SK-N-SH treated with all-trans-retinoic acid at 6 μM for 48 hours (cell line): ENCODE measurements around the gene MORF4L1.

ENCODE experiments used
- ATAC-seq: fragments of 200-7000 bp; cut with Tn5 transposase; 3 replicates; pipeline ENCODE4 v1.9.1; 2020; ENCODE audit warnings: mild to moderate bottlenecking, moderate library complexity
- ARNTL ChIP-seq: fragments of 450-650 bp; formaldehyde crosslinking; IDR thresholded peaks from 2 replicates; pipeline ENCODE4 v1.5.0; 2020; ENCODE audit warnings: low read depth, mild to moderate bottlenecking, moderate library complexity, borderline replicate concordance
- BACH2 ChIP-seq: fragments of 250-450 bp; sonication (Bioruptor Pico); IDR thresholded peaks from 2 replicates; pipeline ENCODE4 v1.9.0; 2021; ENCODE audit warnings: mild to moderate bottlenecking, borderline replicate concordance
- CSDC2 ChIP-seq: fragments of 250-450 bp; sonication (Bioruptor Pico); IDR thresholded peaks from 2 replicates; pipeline ENCODE4 v1.5.0; 2020; ENCODE audit warnings: mild to moderate bottlenecking, moderate library complexity
- ESRRG ChIP-seq: fragments of 250-450 bp; sonication (Bioruptor Pico); IDR thresholded peaks from 2 replicates; pipeline ENCODE4 v1.6.1; 2021; ENCODE audit warnings: mild to moderate bottlenecking
- ISL1 ChIP-seq: fragments of 250-450 bp; sonication (Bioruptor Pico); IDR thresholded peaks from 2 replicates; pipeline ENCODE4 v2.1.2; 2022; ENCODE audit warnings: mild to moderate bottlenecking, moderate library complexity
- OSR1 ChIP-seq: fragments of 250-450 bp; sonication (Bioruptor Pico); IDR thresholded peaks from 2 replicates; pipeline ENCODE4 v1.8.0; 2022; ENCODE audit warnings: moderate library complexity, mild to moderate bottlenecking, inconsistent platforms
- PPARA ChIP-seq: fragments of 250-450 bp; sonication (Bioruptor Pico); IDR thresholded peaks from 2 replicates; pipeline ENCODE4 v1.5.0; 2020; ENCODE audit warnings: mild to moderate bottlenecking, borderline replicate concordance
- RARB ChIP-seq: fragments of 250-450 bp; sonication (Bioruptor Pico); IDR thresholded peaks from 2 replicates; pipeline ENCODE4 v1.8.0; 2021; ENCODE audit warnings: mild to moderate bottlenecking, moderate library complexity
- SNAI2 ChIP-seq: fragments of 250-450 bp; sonication (Bioruptor Pico); IDR thresholded peaks from 2 replicates; pipeline ENCODE4 v1.5.0; 2020; ENCODE audit warnings: mild to moderate bottlenecking, moderate library complexity
- TOX ChIP-seq: fragments of 250-450 bp; sonication (Bioruptor Pico); IDR thresholded peaks from 2 replicates; pipeline ENCODE4 v1.8.0; 2021; ENCODE audit warnings: mild to moderate bottlenecking, moderate library complexity, borderline replicate concordance
- ZC3H10 ChIP-seq: fragments of 250-450 bp; sonication (Bioruptor Pico); IDR thresholded peaks from 2 replicates; pipeline ENCODE4 v1.5.1; 2021; ENCODE audit warnings: mild to moderate bottlenecking, moderate library complexity
- ZFP3 ChIP-seq: fragments of 250-450 bp; sonication (Bioruptor Pico); IDR thresholded peaks from 2 replicates; pipeline ENCODE4 v1.5.0; 2020; ENCODE audit warnings: mild to moderate bottlenecking, moderate library complexity
- ZFP30 ChIP-seq: fragments of 450-650 bp; formaldehyde crosslinking; IDR thresholded peaks from 2 replicates; pipeline ENCODE4 v1.5.0; 2022; ENCODE audit warnings: mild to moderate bottlenecking, moderate library complexity
- ZNF565 ChIP-seq: fragments of 450-650 bp; formaldehyde crosslinking; conservative IDR thresholded peaks from 2 replicates; pipeline ENCODE4 v1.5.0; 2020; ENCODE audit warnings: low read depth, mild to moderate bottlenecking, moderate library complexity
- TF ChIP-seq, protein P1 (sequence below): fragments of 250-450 bp; sonication (Bioruptor Pico); IDR thresholded peaks from 2 replicates; pipeline ENCODE4 v1.8.0; 2021; ENCODE audit warnings: low read depth, mild to moderate bottlenecking, moderate library complexity, borderline replicate concordance
- TF ChIP-seq, protein P2 (sequence below): fragments of 250-450 bp; sonication (Bioruptor Pico); IDR thresholded peaks from 2 replicates; pipeline ENCODE4 v1.8.0; 2020; ENCODE audit warnings: mild to moderate bottlenecking, moderate library complexity, borderline replicate concordance
- TF ChIP-seq, protein P3 (sequence below): fragments of 250-450 bp; sonication (Bioruptor Pico); IDR thresholded peaks from 2 replicates; pipeline ENCODE4 v1.5.1; 2020; ENCODE audit warnings: low read depth, mild to moderate bottlenecking, moderate library complexity
- TF ChIP-seq, protein P4 (sequence below): fragments of 250-450 bp; sonication (Bioruptor Pico); IDR thresholded peaks from 2 replicates; pipeline ENCODE4 v1.5.1; 2021; ENCODE audit warnings: mild to moderate bottlenecking, moderate library complexity
- TF ChIP-seq, protein P5 (sequence below): fragments of 250-450 bp; sonication (Bioruptor Pico); IDR thresholded peaks from 2 replicates; pipeline ENCODE4 v1.5.0; 2020; ENCODE audit warnings: mild to moderate bottlenecking, moderate library complexity

The MORF4L1 gene

DNA sequence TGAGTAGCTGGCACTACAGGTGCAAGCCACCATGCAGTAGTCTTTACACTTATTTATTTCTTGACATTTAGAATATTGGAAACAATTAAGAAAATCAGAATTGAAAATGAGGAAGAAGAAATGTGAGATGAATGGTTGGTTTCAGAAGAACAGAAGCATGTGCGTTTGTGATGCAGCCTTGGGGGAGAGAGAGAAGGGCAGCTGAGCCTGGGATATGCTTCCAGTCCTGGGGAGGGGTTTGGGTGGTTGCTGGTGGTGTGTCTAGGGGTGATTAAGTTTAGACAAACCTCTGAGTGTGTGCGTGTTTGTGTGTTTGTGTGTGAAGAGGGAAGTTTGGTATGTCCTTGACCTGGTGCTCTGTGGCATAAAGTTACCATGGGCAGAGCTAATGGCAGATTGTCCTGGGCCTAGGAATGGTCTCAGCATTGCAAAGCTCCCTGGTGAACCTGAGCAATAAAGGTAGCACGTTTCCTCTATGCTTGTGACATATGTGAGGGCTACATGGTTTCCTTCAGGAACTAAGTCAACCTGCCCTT lies 36.5 kb downstream of the MORF4L1 start:
- TF ChIP-seq ESRRG (CRISPR knock-in tag) (no peak), BACH2 (CRISPR knock-in tag) (no peak), ZNF565 (CRISPR knock-in tag) (no peak)
- ATAC-seq = no peak; the same call in 2 of the 3 replicates

DNA sequence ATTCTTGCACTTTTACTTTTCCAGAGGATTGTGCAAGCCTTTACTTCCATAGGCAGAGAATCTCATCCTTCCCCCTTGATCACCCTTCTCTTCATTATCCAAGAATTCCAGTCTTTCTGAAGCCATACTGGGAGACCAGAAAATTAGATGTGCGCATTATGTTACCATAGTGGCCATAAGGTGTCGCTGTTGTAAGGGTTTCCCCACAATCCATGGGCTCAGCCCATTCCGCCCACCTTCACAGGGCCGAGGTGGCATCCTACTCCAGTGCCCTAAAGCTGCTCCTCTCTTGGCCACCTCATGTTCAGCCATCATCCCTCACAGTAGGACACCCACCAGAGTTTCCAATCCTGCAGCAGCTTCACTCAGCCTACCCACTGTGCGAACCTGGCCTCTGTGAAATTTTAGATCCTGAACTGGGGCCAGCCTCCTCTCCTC lies 37.1 kb downstream of the MORF4L1 start:
- TF ChIP-seq SNAI2 (CRISPR knock-in tag) = no peak
- TF ChIP-seq, protein P1, sequence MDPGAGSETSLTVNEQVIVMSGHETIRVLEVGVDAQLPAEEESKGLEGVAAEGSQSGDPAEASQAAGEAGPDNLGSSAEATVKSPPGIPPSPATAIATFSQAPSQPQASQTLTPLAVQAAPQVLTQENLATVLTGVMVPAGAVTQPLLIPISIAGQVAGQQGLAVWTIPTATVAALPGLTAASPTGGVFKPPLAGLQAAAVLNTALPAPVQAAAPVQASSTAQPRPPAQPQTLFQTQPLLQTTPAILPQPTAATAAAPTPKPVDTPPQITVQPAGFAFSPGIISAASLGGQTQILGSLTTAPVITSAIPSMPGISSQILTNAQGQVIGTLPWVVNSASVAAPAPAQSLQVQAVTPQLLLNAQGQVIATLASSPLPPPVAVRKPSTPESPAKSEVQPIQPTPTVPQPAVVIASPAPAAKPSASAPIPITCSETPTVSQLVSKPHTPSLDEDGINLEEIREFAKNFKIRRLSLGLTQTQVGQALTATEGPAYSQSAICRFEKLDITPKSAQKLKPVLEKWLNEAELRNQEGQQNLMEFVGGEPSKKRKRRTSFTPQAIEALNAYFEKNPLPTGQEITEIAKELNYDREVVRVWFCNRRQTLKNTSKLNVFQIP = no peak
- TF ChIP-seq ZNF565 (CRISPR knock-in tag) = no peak
- TF ChIP-seq ZFP3 = no peak
- no peak for TF ChIP-seq TOX (CRISPR knock-in tag)
- TF ChIP-seq, protein P2, sequence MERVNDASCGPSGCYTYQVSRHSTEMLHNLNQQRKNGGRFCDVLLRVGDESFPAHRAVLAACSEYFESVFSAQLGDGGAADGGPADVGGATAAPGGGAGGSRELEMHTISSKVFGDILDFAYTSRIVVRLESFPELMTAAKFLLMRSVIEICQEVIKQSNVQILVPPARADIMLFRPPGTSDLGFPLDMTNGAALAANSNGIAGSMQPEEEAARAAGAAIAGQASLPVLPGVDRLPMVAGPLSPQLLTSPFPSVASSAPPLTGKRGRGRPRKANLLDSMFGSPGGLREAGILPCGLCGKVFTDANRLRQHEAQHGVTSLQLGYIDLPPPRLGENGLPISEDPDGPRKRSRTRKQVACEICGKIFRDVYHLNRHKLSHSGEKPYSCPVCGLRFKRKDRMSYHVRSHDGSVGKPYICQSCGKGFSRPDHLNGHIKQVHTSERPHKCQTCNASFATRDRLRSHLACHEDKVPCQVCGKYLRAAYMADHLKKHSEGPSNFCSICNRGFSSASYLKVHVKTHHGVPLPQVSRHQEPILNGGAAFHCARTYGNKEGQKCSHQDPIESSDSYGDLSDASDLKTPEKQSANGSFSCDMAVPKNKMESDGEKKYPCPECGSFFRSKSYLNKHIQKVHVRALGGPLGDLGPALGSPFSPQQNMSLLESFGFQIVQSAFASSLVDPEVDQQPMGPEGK (CRISPR knock-in tag) = no peak
- TF ChIP-seq, protein P3, sequence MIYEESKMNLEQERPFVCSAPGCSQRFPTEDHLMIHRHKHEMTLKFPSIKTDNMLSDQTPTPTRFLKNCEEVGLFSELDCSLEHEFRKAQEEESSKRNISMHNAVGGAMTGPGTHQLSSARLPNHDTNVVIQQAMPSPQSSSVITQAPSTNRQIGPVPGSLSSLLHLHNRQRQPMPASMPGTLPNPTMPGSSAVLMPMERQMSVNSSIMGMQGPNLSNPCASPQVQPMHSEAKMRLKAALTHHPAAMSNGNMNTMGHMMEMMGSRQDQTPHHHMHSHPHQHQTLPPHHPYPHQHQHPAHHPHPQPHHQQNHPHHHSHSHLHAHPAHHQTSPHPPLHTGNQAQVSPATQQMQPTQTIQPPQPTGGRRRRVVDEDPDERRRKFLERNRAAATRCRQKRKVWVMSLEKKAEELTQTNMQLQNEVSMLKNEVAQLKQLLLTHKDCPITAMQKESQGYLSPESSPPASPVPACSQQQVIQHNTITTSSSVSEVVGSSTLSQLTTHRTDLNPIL (CRISPR knock-in tag) = no peak
- no peak for TF ChIP-seq ZFP30 (CRISPR knock-in tag)
- TF ChIP-seq ZC3H10 = no peak
- TF ChIP-seq, protein P4, sequence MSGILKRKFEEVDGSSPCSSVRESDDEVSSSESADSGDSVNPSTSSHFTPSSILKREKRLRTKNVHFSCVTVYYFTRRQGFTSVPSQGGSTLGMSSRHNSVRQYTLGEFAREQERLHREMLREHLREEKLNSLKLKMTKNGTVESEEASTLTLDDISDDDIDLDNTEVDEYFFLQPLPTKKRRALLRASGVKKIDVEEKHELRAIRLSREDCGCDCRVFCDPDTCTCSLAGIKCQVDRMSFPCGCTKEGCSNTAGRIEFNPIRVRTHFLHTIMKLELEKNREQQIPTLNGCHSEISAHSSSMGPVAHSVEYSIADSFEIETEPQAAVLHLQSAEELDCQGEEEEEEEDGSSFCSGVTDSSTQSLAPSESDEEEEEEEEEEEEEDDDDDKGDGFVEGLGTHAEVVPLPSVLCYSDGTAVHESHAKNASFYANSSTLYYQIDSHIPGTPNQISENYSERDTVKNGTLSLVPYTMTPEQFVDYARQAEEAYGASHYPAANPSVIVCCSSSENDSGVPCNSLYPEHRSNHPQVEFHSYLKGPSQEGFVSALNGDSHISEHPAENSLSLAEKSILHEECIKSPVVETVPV (CRISPR knock-in tag) = no peak
- TF ChIP-seq RARB (CRISPR knock-in tag) = no peak
- no peak for TF ChIP-seq PPARA (CRISPR knock-in tag)
- TF ChIP-seq, protein P5, sequence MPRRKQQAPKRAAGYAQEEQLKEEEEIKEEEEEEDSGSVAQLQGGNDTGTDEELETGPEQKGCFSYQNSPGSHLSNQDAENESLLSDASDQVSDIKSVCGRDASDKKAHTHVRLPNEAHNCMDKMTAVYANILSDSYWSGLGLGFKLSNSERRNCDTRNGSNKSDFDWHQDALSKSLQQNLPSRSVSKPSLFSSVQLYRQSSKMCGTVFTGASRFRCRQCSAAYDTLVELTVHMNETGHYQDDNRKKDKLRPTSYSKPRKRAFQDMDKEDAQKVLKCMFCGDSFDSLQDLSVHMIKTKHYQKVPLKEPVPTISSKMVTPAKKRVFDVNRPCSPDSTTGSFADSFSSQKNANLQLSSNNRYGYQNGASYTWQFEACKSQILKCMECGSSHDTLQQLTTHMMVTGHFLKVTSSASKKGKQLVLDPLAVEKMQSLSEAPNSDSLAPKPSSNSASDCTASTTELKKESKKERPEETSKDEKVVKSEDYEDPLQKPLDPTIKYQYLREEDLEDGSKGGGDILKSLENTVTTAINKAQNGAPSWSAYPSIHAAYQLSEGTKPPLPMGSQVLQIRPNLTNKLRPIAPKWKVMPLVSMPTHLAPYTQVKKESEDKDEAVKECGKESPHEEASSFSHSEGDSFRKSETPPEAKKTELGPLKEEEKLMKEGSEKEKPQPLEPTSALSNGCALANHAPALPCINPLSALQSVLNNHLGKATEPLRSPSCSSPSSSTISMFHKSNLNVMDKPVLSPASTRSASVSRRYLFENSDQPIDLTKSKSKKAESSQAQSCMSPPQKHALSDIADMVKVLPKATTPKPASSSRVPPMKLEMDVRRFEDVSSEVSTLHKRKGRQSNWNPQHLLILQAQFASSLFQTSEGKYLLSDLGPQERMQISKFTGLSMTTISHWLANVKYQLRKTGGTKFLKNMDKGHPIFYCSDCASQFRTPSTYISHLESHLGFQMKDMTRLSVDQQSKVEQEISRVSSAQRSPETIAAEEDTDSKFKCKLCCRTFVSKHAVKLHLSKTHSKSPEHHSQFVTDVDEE (CRISPR knock-in tag) = no peak
- no peak for TF ChIP-seq BACH2 (CRISPR knock-in tag)
- no peak for TF ChIP-seq CSDC2 (CRISPR knock-in tag)
- ATAC-seq = peak; percentile 77

DNA sequence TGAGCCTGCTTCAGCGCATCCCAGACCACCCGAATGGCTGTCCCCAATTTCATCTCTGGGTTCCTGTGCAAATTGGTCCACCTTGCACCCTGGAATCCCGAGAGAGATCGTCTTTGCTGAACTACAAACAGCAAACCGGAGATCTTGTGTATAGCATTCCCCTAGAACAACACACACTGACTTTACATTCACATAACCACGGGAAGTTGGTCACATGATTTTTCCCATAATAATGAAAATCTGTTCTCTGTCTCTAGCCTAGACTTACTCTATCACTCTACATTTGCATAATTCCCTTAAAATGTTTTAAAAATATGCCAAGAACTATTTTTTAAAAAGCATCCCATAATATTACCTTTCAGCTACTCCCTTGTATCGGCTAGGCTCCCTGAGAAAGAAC lies 37.6 kb downstream of the MORF4L1 start:
- ATAC-seq = no peak
- TF ChIP-seq OSR1 = no peak
- TF ChIP-seq ZFP3 = no peak
- no peak for TF ChIP-seq BACH2 (CRISPR knock-in tag)
- no peak for TF ChIP-seq ZNF565 (CRISPR knock-in tag)
- TF ChIP-seq, protein P1 = no peak
- TF ChIP-seq, protein P5 (CRISPR knock-in tag) = no peak
- TF ChIP-seq PPARA (CRISPR knock-in tag) = no peak
- no peak for TF ChIP-seq ARNTL (CRISPR knock-in tag)
- no peak for TF ChIP-seq ZFP30 (CRISPR knock-in tag)
- no peak for TF ChIP-seq CSDC2 (CRISPR knock-in tag)
- TF ChIP-seq, protein P2 (CRISPR knock-in tag) = no peak
- no peak for TF ChIP-seq TOX (CRISPR knock-in tag)
- no peak for TF ChIP-seq SNAI2 (CRISPR knock-in tag)
- no peak for TF ChIP-seq ESRRG (CRISPR knock-in tag)
- no peak for TF ChIP-seq ISL1 (CRISPR knock-in tag)
